Stimulated activated CD8-positive, alpha-beta memory T cell treated with anti-CD3 and anti-CD28 coated beads, Interleukin-4, amount 100 ng/mL, for 24 hours (primary cell): ENCODE results near the gene DSCAM.
"Not testable (repeated sequence)": the region's sequence is repeated elsewhere in the genome, so short reads cannot be mapped to it uniquely, and the experiment has no call there.

Experiments
- DNase-seq: peaks from one replicate; pipeline ENCODE4 v3.0.0-alpha.2; 2020; ENCODE audit warnings: low read depth

DSCAM gene

GRCh38 chr21:40385883-40386282 is 461.1 kb downstream of the DSCAM start:
- no peak for DNase-seq

- no peak for DNase-seq
Observed at GRCh38 chr21:40383951-40384350, 463.0 kb downstream of the DSCAM start.

GRCh38 chr21:40381111-40381510 is 465.8 kb downstream of the DSCAM start:
- no peak for DNase-seq

- DNase-seq: no peak
Observed at GRCh38 chr21:40379881-40380810, 466.8 kb downstream of the DSCAM start.

GRCh38 chr21:40377135-40377534 is 469.8 kb downstream of the DSCAM start:
- DNase-seq: no peak

- no peak for DNase-seq
Observed at GRCh38 chr21:40373761-40374160, 473.2 kb downstream of the DSCAM start.

- DNase-seq: no peak
Observed at GRCh38 chr21:40372506-40372905, 474.5 kb downstream of the DSCAM start.

- no peak for DNase-seq
Observed at GRCh38 chr21:40371329-40371728, 475.6 kb downstream of the DSCAM start.

- no peak for DNase-seq
Observed at GRCh38 chr21:40356644-40357043, 490.3 kb downstream of the DSCAM start.

- no peak for DNase-seq
Observed at GRCh38 chr21:40355076-40355475, 491.9 kb downstream of the DSCAM start.

- DNase-seq: no peak
Observed at GRCh38 chr21:40351006-40351405, 496.0 kb downstream of the DSCAM start.

- DNase-seq: no peak
Observed at GRCh38 chr21:40349591-40349990, 497.4 kb downstream of the DSCAM start.

- DNase-seq: no peak
Observed at GRCh38 chr21:40345711-40346321, 501.1 kb downstream of the DSCAM start.

- no peak for DNase-seq
Observed at GRCh38 chr21:40340357-40340756, 506.6 kb downstream of the DSCAM start.

- DNase-seq: no peak
Observed at GRCh38 chr21:40339050-40339449, 507.9 kb downstream of the DSCAM start.

GRCh38 chr21:40337981-40338380 is 509.0 kb downstream of the DSCAM start:
- DNase-seq: no peak

GRCh38 chr21:40335704-40336103 is 511.3 kb downstream of the DSCAM start:
- DNase-seq: no peak

- DNase-seq: no peak
Observed at GRCh38 chr21:40334159-40334558, 512.8 kb downstream of the DSCAM start.

GRCh38 chr21:40333731-40334130 is 513.2 kb downstream of the DSCAM start:
- no peak for DNase-seq

- no peak for DNase-seq
Observed at GRCh38 chr21:40331804-40332203, 515.2 kb downstream of the DSCAM start.

GRCh38 chr21:40331172-40331571 is 515.8 kb downstream of the DSCAM start:
- DNase-seq: no peak

GRCh38 chr21:40324389-40324788 is 522.6 kb downstream of the DSCAM start:
- no peak for DNase-seq

GRCh38 chr21:40320718-40321117 is 526.2 kb downstream of the DSCAM start:
- not testable (repeated sequence) for DNase-seq
